ENCODE results near the gene SLC22A23. TPM values are rescaled to one million over a fixed set of nuclear protein-coding genes. Genes with fewer than 3 reads are reported as not detected.

SLC22A23 gene
- total RNA-seq, 1 experiment from 2014 or later: 2.7 TPM

DNA sequence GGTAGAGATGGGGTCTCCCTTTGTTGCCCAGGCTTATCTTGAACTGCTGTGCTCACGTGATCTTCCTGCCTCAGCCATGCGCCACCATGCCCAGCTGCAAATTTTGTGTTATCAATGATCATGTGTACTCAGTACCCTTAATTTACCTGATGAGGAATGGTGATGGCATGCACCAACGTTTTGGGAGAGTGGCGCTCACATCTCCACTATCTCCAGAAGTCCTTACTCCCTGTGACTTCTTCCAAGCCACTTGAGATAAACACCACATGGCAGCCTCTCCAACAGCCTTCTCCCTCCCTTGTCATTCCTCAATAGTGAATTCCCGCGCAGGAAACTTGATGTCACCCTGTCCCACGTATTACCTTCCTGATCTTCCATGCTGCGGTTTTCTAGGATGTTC lies 140.0 kb downstream of the SLC22A23 start:
- no peak overlapping the region for H3K27ac ChIP-seq
- DNase-seq (ENCODE audit: low read depth in 1 of 2, low spot score in 2 of 2): no peak
- H3K9me3 ChIP-seq (replicated peaks): no peaks in the 10 kb centered on the region
- no peaks in the 10 kb centered on the region for H3K36me3 ChIP-seq
- no peaks in the 10 kb centered on the region for H3K27me3 ChIP-seq (replicated peaks)
- no peak overlapping the region for H3K4me3 ChIP-seq
- H3K4me1 ChIP-seq (replicated peaks): no peaks in the 10 kb centered on the region

DNA sequence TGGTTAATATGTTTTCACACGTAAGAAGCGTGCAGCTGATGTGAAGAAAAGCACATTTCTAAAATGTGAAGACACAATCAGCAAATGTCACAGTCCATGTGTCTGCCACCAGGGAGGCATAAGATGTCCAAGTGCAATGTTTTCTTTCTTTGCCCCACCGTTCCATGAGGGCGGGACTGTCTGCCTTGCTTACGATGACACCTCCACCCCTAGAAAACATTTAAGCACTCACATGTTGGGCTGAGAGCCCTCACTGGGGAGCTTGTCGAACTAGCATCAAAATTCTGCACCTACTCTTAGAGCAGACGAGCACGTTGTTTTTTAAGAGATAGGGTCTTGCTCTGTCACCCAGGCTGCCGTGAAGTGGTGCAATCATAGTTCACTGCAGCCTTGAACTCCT lies 140.5 kb downstream of the SLC22A23 start:
- Histone ChIP-seq H3K27me3 (replicated peaks) (no peaks in the 10 kb centered on the region), H3K36me3 (no peaks in the 10 kb centered on the region), H3K27ac (no peak overlapping the region), H3K9me3 (replicated peaks) (no peaks in the 10 kb centered on the region), H3K4me1 (replicated peaks) (no peaks in the 10 kb centered on the region), H3K4me3 (no peak overlapping the region)
- no peak for DNase-seq (ENCODE audit: low read depth in 1 of 2, low spot score in 2 of 2)

DNA sequence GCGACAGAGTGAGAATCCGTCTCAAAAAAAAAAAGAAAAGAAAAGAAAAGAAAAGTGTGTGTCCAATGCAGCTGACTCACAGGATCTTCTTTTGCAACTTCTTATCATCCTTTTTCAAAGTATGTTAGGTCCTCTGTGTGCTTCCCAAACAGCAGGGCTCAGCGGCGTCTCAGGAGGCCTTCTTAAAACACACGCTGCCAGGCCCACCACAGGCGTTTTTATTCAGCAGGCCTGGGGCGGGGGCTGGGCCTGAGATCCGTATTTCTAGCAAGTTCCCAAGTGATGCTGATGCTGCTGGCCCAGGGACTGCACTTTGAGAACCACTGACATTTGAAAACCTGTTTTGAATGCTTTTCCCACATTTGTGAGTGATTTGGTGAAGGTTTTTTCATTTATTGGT lies 141.0 kb downstream of the SLC22A23 start:
- no peaks in the 10 kb centered on the region for H3K36me3 ChIP-seq
- no peaks in the 10 kb centered on the region for H3K9me3 ChIP-seq (replicated peaks)
- H3K27ac ChIP-seq: no peak overlapping the region
- no peak overlapping the region for H3K4me3 ChIP-seq
- no peaks in the 10 kb centered on the region for H3K27me3 ChIP-seq (replicated peaks)
- H3K4me1 ChIP-seq (replicated peaks): no peaks in the 10 kb centered on the region
- DNase-seq (ENCODE audit: low read depth in 1 of 2, low spot score in 2 of 2): no peak

DNA sequence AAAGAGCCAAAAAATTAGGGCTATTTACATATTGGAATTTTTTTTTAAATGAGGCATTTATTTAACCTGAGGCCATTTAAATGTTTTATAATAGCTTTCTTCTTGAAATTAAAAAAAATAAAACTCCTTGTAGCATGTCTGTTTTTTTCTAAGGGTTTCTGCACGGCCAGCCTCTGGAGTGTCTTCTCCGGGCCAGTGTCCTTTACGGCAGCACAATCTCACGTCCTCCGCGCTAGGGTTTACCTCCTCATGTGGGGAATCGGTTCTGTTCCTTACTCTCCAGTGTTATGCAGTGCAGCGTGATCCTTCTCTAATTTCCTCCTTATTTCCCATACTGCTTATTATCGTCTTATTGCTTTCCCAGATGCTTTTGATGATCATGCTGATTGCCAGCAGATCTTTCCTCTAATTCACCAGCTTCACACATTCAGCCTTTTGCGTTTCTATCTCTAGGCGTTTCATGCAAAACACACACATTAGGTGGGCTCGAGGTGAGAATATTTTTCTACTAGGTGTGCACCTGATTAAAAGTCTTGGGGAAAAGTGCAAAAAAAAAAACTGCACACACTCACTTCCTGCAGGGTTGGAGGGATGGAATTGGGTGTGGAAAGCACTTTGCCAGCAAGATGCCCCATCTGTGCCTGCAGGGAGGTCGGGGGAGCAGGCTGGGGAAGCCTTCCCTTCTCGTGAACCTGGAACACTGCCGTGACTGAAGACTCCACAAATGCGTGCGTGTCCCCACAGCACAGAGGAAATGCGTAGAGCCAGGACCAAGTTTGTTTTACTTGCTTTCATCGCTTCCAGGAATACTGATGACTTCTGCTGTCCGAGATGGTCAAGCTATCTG lies 142.0 kb downstream of the SLC22A23 start:
- no peak for DNase-seq (ENCODE audit: low read depth in 1 of 2, low spot score in 2 of 2)
- Histone ChIP-seq H3K27ac (no peak overlapping the region), H3K9me3 (replicated peaks) (no peaks in the 10 kb centered on the region), H3K36me3 (no peaks in the 10 kb centered on the region), H3K4me3 (no peak overlapping the region), H3K4me1 (replicated peaks) (no peaks in the 10 kb centered on the region), H3K27me3 (replicated peaks) (no peaks in the 10 kb centered on the region)

DNA sequence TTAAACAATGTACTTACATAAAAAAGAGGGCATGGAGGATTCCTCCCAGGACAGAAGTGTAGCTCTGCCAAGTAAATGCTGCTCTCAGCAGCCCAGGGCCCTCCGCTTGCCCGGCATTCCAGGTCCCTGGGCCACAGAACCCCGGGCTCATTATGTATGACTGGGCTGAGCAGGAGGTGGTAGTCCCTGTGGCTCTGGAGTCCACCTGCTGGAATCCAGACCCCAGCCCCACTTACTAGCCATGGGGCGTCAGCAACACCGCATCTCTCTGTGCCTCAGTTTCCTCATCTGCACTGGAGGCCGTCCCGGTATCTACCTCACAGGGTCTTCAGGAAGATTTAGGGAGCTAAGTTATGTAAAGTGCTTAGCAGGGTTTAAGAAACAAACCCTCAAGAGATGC lies 142.7 kb downstream of the SLC22A23 start:
- Histone ChIP-seq H3K4me1 (replicated peaks) (no peaks in the 10 kb centered on the region), H3K27me3 (replicated peaks) (no peaks in the 10 kb centered on the region), H3K4me3 (no peak overlapping the region), H3K9me3 (replicated peaks) (no peaks in the 10 kb centered on the region), H3K27ac (no peak overlapping the region), H3K36me3 (no peaks in the 10 kb centered on the region)
- DNase-seq (ENCODE audit: low read depth in 1 of 2, low spot score in 2 of 2): no peak

DNA sequence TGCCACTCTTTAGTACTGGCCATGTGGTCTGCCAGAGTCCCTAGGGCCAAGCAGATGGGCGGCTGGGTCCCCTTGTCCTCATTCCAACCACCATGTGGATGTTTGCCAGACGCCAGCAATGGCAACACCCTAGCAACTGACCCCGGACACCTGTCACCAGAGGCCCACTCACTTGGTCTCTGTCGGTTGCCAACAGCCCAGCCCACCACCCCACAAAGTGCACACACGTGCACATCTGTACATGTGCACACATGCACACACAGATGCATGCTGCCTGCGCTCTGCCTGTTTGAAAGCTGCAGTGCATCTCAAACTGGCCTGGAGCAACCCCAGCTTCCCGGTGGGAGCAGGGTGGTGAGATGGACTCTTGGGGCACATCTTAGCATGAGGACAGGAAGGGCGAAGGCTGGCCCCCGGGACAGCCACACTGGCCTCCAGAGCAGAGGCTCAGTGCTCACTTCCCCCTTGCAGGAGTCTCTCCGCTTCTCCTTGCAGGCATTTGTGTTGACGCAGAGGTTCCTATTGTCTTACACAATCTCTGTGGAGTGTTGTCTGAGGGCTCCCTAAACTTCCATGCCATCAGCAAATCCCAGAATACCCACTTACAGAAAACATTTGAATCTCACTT lies 144.1 kb downstream of the SLC22A23 start:
- Histone ChIP-seq H3K4me3 (no peak overlapping the region), H3K27me3 (replicated peaks) (no peaks in the 10 kb centered on the region), H3K36me3 (no peaks in the 10 kb centered on the region), H3K9me3 (replicated peaks) (no peaks in the 10 kb centered on the region), H3K27ac (no peak overlapping the region), H3K4me1 (replicated peaks) (no peaks in the 10 kb centered on the region)
- no peak for DNase-seq (ENCODE audit: low read depth in 1 of 2, low spot score in 2 of 2)

DNA sequence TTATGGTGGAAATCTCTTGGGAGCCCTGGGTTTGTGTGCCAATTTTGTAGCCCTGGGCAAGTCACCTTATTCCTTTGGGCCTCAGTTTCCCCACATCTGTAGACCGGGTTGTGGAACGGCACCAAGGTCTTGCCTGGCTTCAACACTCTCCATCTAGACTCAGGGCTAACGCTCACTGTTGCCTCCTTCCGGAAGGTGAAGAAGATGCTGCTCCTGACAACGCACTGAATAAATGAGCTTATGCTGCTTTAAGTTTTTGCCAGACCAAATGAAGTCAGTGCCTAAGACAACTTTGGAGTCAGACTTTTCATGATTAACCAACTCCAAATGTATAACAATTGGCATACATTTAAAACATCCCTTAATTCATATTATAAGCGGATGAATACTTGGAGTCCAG lies 145.0 kb downstream of the SLC22A23 start:
- no peak overlapping the region for H3K4me3 ChIP-seq
- no peaks in the 10 kb centered on the region for H3K9me3 ChIP-seq (replicated peaks)
- DNase-seq (ENCODE audit: low read depth in 1 of 2, low spot score in 2 of 2): no peak
- H3K4me1 ChIP-seq (replicated peaks): no peaks in the 10 kb centered on the region
- no peaks in the 10 kb centered on the region for H3K36me3 ChIP-seq
- H3K27ac ChIP-seq: no peak overlapping the region
- no peaks in the 10 kb centered on the region for H3K27me3 ChIP-seq (replicated peaks)

DNA sequence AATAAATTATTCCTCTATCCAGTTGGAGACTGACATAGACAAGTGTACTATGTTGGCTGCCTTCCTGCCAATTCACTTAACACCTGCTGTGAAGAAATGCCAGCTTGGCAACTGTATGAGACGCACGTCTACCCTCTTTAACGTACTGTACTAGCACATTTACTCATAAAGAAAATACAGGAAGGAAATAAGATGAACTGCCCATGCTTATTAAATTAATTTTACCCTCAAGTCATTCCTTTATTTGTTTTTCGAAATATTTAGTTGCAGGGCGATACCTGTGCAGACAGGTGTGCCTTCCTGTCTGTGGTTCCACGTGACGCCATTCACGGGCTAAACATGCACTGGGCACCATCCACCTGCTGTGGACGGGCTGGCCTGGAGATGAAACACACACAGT lies 146.1 kb downstream of the SLC22A23 start:
- Histone ChIP-seq H3K27me3 (replicated peaks) (no peaks in the 10 kb centered on the region), H3K36me3 (no peaks in the 10 kb centered on the region), H3K27ac (no peak overlapping the region), H3K9me3 (replicated peaks) (no peaks in the 10 kb centered on the region), H3K4me3 (no peak overlapping the region), H3K4me1 (replicated peaks) (no peaks in the 10 kb centered on the region)
- DNase-seq (ENCODE audit: low read depth in 1 of 2, low spot score in 2 of 2): no peak

DNA sequence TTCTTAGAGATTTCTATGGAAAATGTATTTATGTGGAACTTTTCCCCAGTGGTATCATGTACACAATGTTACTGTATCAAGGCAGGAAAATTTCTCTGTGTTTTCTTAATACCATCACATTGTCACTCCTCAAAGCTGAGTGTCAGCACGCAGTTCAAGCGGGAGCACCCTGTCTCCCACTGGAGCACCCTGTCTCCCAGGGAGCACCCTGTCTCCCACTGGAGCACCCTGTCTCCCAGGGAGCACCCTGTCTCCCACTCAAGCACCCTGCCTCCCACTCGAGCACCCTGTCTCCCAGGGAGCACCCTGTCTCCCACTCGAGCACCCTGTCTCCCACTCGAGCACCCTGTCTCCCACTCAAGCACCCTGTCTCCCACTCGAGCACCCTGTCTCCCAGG lies 146.8 kb downstream of the SLC22A23 start:
- H3K4me1 ChIP-seq (replicated peaks): no peaks in the 10 kb centered on the region

DNA sequence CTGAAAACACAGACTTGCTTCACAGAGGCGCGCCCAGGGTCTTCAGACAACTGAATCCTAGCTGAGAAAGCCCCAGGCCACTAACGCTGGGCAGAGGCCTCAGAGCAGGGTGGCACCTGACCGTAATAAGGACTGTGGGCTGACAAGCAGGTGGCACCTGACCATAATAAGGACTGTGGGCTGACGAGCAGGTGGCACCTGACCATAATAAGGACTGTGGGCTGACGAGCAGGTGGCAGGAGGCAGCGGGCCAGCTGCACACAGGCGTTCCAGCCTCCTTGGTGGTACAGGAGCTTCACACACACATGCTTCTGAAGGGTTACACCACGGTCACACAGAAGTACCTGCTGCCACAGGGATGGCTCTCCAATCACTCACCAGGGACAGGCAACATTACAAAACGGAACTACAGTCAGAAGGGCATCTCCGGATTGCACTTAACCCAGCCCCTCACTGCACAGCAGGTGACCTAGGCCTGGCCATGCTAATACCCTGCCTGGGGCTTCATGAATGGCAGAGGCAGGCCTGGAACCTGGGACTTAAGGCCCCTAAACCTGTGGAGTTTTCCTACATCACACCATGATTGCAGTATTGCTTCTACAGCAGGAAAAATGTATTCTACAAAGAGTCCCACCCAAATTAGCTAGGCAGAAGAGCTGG lies 147.3 kb downstream of the SLC22A23 start:
- Histone ChIP-seq H3K27ac (no peak overlapping the region), H3K9me3 (replicated peaks) (no peaks in the 10 kb centered on the region), H3K27me3 (replicated peaks) (no peaks in the 10 kb centered on the region), H3K4me3 (no peak overlapping the region), H3K36me3 (no peaks in the 10 kb centered on the region), H3K4me1 (replicated peaks) (no peaks in the 10 kb centered on the region)
- no peak for DNase-seq (ENCODE audit: low read depth in 1 of 2, low spot score in 2 of 2)

More for the DNA sequence above, 146.8 kb downstream of the SLC22A23 start:
- H3K27me3 ChIP-seq (replicated peaks): no peaks in the 10 kb centered on the region
- H3K4me3 ChIP-seq: no peak overlapping the region
- no peak overlapping the region for H3K27ac ChIP-seq
- H3K9me3 ChIP-seq (replicated peaks): no peaks in the 10 kb centered on the region
- no peak for DNase-seq (ENCODE audit: low read depth in 1 of 2, low spot score in 2 of 2)
- no peaks in the 10 kb centered on the region for H3K36me3 ChIP-seq

DNA sequence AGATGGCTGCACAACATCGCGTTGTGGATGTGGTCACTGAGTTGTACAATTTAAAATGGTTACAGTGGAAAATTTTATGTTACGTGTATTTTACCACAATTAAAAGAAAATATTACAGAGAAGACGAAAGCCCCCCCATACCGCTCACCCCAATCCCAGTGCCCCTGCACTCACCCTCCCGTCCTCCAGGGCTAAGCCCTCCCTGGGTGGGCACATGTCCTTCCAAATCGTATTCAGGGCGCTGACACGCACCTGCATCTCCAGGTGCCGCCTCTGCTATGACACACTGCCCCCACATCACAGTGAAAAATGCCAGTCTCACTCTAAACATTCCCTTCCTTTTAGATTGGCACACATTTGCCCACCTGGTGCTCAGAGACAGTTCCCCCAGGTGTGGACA lies 148.7 kb downstream of the SLC22A23 start:
- Histone ChIP-seq H3K27ac (no peak overlapping the region), H3K4me1 (replicated peaks) (no peaks in the 10 kb centered on the region), H3K4me3 (no peak overlapping the region), H3K9me3 (replicated peaks) (no peaks in the 10 kb centered on the region), H3K36me3 (no peaks in the 10 kb centered on the region), H3K27me3 (replicated peaks) (no peaks in the 10 kb centered on the region)
- DNase-seq (ENCODE audit: low read depth in 1 of 2, low spot score in 2 of 2): no peak

DNA sequence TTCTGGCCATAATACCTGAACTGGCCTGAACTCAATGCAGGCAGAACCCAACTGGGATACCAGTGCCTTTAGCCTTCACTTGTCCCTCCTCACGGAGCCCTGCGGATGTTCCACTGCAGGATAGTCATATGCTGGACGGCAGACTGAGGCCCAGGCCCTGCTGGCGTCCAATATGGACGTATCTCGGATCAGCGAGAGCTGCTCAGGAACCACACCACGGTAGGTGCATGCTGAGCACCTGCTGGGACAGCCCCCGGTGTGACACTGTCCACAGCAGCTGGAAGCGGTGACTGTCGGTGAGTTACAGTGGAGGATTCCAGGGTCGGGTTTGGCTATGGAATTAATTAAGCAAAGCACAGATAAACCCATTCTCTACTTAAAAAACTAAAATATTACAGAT lies 149.4 kb downstream of the SLC22A23 start:
- no peak overlapping the region for H3K4me3 ChIP-seq
- no peaks in the 10 kb centered on the region for H3K4me1 ChIP-seq (replicated peaks)
- no peak for DNase-seq (ENCODE audit: low read depth in 1 of 2, low spot score in 2 of 2)
- H3K27ac ChIP-seq: no peak overlapping the region
- no peaks in the 10 kb centered on the region for H3K9me3 ChIP-seq (replicated peaks)
- H3K36me3 ChIP-seq: no peaks in the 10 kb centered on the region
- H3K27me3 ChIP-seq (replicated peaks): no peaks in the 10 kb centered on the region

DNA sequence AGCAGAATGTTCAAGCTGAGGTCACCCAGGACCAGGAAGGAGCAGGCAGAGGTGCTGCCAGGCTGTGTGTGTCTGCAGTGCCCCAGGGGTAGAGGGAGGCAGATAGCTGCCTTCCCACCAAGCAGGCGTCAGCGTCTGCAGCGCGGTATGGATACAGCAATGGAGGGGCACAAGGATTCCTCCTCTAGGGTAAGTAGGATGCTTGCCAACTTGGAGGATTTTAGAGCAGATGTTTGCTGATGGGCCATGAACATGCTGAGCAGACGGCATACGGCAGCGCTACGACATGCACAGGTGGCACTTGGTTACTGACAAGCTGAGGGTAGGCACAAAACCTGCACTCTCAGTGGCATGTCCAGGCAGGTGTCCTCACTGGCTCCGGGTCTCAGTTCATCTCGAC lies 150.0 kb downstream of the SLC22A23 start:
- Histone ChIP-seq H3K27ac (no peak overlapping the region), H3K4me1 (replicated peaks) (no peaks in the 10 kb centered on the region), H3K4me3 (no peak overlapping the region), H3K27me3 (replicated peaks) (no peaks in the 10 kb centered on the region), H3K9me3 (replicated peaks) (no peaks in the 10 kb centered on the region), H3K36me3 (no peaks in the 10 kb centered on the region)
- DNase-seq (ENCODE audit: low read depth in 1 of 2, low spot score in 2 of 2): no peak

DNA sequence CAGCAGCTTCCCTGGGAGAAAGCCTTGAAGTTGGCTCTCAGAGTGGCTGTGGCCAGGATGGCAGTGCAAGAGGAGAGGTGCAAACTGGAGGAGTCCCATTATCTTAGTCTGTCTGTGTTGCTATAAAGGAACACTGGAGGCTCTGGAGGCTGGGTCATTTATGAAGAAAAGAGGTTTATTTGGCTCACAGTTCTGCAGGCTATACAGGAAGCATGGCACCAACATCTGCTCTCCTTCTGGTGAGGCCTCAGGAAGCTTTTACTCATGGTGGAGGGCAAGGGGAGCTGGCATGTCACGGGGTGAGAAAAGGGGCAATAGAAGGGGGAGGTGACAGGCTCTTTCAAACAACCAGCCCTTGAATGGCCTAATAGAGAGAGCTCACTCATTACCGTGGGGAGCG lies 151.0 kb downstream of the SLC22A23 start:
- Histone ChIP-seq H3K4me3 (no peak overlapping the region), H3K27me3 (replicated peaks) (no peaks in the 10 kb centered on the region), H3K27ac (no peak overlapping the region), H3K9me3 (replicated peaks) (no peaks in the 10 kb centered on the region), H3K36me3 (no peaks in the 10 kb centered on the region), H3K4me1 (replicated peaks) (no peaks in the 10 kb centered on the region)
- DNase-seq (ENCODE audit: low read depth in 1 of 2, low spot score in 2 of 2): no peak

Measured in SJSA1 (cell line).